GM15510 (cell line): ENCODE results near the gene TEN1.

ENCODE experiments used
- POLR2A ChIP-seq: IDR thresholded peaks from 3 replicates; pipeline ENCODE4 v1.6.1; 2011; ENCODE audit warnings: borderline replicate concordance; ENCODE audit not compliant: insufficient read length; ENCODE audit errors: extremely low read depth

TEN1 gene

GRCh38 chr17:75996665-75997590 lies 17.9 kb downstream of the TEN1 start:
- no peak for TF ChIP-seq POLR2A

GRCh38 chr17:75998327-75998795 lies 19.3 kb downstream of the TEN1 start:
- no peak for TF ChIP-seq POLR2A

- no peak for TF ChIP-seq POLR2A
Observed at GRCh38 chr17:76000016-76000754, 21.1 kb downstream of the TEN1 start.

GRCh38 chr17:76000755-76001521 lies 21.9 kb downstream of the TEN1 start, which contains the start of gene CDK3:
Gene CDK3 (plus strand): TSS chr17:76000855. CDS start chr17:76001426, 571 bp downstream.
- no peak for TF ChIP-seq POLR2A

- no peak for TF ChIP-seq POLR2A
Observed at GRCh38 chr17:76002100-76002499, 23.1 kb downstream of the TEN1 start.

GRCh38 chr17:76003915-76004314 lies 24.9 kb downstream of the TEN1 start:
- TF ChIP-seq POLR2A = no peak

- TF ChIP-seq POLR2A = no peak
Observed at GRCh38 chr17:76004750-76005262, 25.8 kb downstream of the TEN1 start.

GRCh38 chr17:76005263-76006149 lies 26.5 kb downstream of the TEN1 start:
- no peak for TF ChIP-seq POLR2A

- TF ChIP-seq POLR2A = no peak
Observed at GRCh38 chr17:76007131-76007849, 28.2 kb downstream of the TEN1 start.

GRCh38 chr17:76007850-76008165 lies 28.8 kb downstream of the TEN1 start:
- no peak for TF ChIP-seq POLR2A

GRCh38 chr17:76008208-76008607 lies 29.2 kb downstream of the TEN1 start:
- TF ChIP-seq POLR2A = no peak

- TF ChIP-seq POLR2A = no peak
Observed at GRCh38 chr17:76008630-76009425, 29.8 kb downstream of the TEN1 start.
